ENCODE data around the gene CEP128.

DNA sequence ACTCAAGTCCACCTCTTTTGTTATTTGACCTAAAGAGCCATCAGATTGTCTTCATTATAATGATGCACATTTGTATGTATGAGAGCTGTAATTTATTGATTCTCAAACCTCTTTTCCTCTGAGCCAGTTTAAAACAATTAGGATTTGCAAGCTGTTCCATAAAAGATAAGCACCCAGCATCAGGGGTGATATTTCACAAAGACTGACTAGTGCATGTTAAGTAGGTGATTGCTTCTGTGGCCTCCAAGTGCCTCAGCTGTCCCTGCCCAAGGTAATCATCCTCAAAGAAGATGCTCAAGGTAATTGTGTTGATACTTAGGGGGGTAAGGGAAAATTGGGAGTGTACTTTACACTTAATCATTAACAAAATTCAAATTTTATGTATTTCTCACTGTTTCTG, 18.2 kb downstream of the CEP128 start:
- TF ChIP-seq, protein P1, sequence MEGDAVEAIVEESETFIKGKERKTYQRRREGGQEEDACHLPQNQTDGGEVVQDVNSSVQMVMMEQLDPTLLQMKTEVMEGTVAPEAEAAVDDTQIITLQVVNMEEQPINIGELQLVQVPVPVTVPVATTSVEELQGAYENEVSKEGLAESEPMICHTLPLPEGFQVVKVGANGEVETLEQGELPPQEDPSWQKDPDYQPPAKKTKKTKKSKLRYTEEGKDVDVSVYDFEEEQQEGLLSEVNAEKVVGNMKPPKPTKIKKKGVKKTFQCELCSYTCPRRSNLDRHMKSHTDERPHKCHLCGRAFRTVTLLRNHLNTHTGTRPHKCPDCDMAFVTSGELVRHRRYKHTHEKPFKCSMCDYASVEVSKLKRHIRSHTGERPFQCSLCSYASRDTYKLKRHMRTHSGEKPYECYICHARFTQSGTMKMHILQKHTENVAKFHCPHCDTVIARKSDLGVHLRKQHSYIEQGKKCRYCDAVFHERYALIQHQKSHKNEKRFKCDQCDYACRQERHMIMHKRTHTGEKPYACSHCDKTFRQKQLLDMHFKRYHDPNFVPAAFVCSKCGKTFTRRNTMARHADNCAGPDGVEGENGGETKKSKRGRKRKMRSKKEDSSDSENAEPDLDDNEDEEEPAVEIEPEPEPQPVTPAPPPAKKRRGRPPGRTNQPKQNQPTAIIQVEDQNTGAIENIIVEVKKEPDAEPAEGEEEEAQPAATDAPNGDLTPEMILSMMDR (IDR thresholded peaks at IDR 0.05; ENCODE audit: low read depth, low read length), result no peak
- no peak for TF ChIP-seq EZH2phosphoT487 (IDR thresholded peaks at IDR 0.05; ENCODE audit: low read depth)
